Smooth muscle cell (in vitro differentiated cells): ENCODE data around the gene GABBR2. TPM values are rescaled to one million over a fixed set of nuclear protein-coding genes. Genes with fewer than 3 reads are reported as not detected.

ENCODE experiments used
- DNase-seq: peaks from one replicate; lab custom pipeline; 2025; ENCODE audit not compliant: unreplicated experiment; lab: John Stamatoyannopoulos, UW
- H2AFZ ChIP-seq: fragments of 200-600 bp; sonication (generic); 2 replicates; pipeline ENCODE4 v1.6.0; 2016; ENCODE audit warnings: antibody characterized with exemption, low read depth, mild to moderate bottlenecking
- H3F3A ChIP-seq: fragments of 200-600 bp; sonication (generic); 2 replicates; pipeline ENCODE4 v1.6.0; 2017; ENCODE audit warnings: antibody characterized with exemption, low read depth
- H3K27ac ChIP-seq: fragments of 200-600 bp; sonication (generic); 2 replicates; pipeline ENCODE4 v1.5.1; 2016; ENCODE audit warnings: low read depth, mild to moderate bottlenecking
- H3K27me3 ChIP-seq: fragments of 200-600 bp; sonication (generic); 2 replicates; pipeline ENCODE4 v1.6.1; 2016; ENCODE audit warnings: low read depth, mild to moderate bottlenecking
- H3K36me3 ChIP-seq: fragments of 200-600 bp; sonication (generic); 2 replicates; pipeline ENCODE4 v1.5.1; 2016; ENCODE audit warnings: low read depth
- H3K4me1 ChIP-seq: fragments of 200-600 bp; sonication (generic); 2 replicates; pipeline ENCODE4 v1.5.1; 2016; ENCODE audit warnings: low read depth
- H3K4me2 ChIP-seq: fragments of 200-600 bp; sonication (generic); 2 replicates; pipeline ENCODE4 v1.6.0; 2016; ENCODE audit warnings: mild to moderate bottlenecking
- H3K4me3 ChIP-seq: fragments of 200-600 bp; sonication (generic); 2 replicates; pipeline ENCODE4 v1.5.1; 2016; ENCODE audit warnings: mild to moderate bottlenecking
- H3K79me2 ChIP-seq: fragments of 200-600 bp; sonication (generic); 2 replicates; pipeline ENCODE4 v1.6.0; 2016; ENCODE audit warnings: low read depth, mild to moderate bottlenecking
- H3K9ac ChIP-seq: fragments of 200-600 bp; sonication (generic); 2 replicates; pipeline ENCODE4 v1.6.0; 2016; ENCODE audit warnings: low read depth
- H3K9me3 ChIP-seq: fragments of 200-600 bp; sonication (generic); replicated peaks from 2 replicates; pipeline ENCODE4 v1.5.1; 2016; ENCODE audit warnings: low read depth
- H4K20me1 ChIP-seq: fragments of 200-600 bp; sonication (generic); 2 replicates; pipeline ENCODE4 v1.6.0; 2016; ENCODE audit warnings: low read depth
- WGBS: methylation state at CpG from one replicate; pipeline ENCODE4 v1.1.7; 2016; ENCODE audit warnings: low lambda C conversion rate; 5-methylcytosine and 5-hydroxymethylcytosine counted together
- polyA plus RNA-seq: library from polyadenylated mRNA; unstranded; fragments of >200 nt; fragmentation: Nextera tagmentation; extraction: Ambion mirVana; gene quantifications from 2 replicates; pipeline ENCODE4 v1.2.1, GENCODE V29; 2016
- total RNA-seq: library from RNA; depleted of rRNA; stranded (reverse); fragments of >200 nt; gene quantifications from 2 replicates; pipeline ENCODE4 v1.2.3, GENCODE V29; 2014
- TF ChIP-seq, protein P1 (sequence below): fragments of 200-600 bp; sonication (generic); IDR thresholded peaks from 2 replicates; pipeline ENCODE4 v1.5.1; 2017; ENCODE audit warnings: borderline replicate concordance, mild to moderate bottlenecking, antibody characterized with exemption; ENCODE audit not compliant: insufficient read depth, poor library complexity, severe bottlenecking

GABBR2 gene
- total and polyA plus RNA-seq, 2 experiments from 2014 or later, result 0.25 TPM; not detected in 1

GRCh38 chr9:98732091-98732490 lies 23.4 kb upstream of the GABBR2 start:
- TF ChIP-seq, protein P1, sequence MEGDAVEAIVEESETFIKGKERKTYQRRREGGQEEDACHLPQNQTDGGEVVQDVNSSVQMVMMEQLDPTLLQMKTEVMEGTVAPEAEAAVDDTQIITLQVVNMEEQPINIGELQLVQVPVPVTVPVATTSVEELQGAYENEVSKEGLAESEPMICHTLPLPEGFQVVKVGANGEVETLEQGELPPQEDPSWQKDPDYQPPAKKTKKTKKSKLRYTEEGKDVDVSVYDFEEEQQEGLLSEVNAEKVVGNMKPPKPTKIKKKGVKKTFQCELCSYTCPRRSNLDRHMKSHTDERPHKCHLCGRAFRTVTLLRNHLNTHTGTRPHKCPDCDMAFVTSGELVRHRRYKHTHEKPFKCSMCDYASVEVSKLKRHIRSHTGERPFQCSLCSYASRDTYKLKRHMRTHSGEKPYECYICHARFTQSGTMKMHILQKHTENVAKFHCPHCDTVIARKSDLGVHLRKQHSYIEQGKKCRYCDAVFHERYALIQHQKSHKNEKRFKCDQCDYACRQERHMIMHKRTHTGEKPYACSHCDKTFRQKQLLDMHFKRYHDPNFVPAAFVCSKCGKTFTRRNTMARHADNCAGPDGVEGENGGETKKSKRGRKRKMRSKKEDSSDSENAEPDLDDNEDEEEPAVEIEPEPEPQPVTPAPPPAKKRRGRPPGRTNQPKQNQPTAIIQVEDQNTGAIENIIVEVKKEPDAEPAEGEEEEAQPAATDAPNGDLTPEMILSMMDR, result no peak
- Histone ChIP-seq H3K4me2 (no peak overlapping the region), H3K27ac (no peak overlapping the region), H3K36me3 (no peaks in the 10 kb centered on the region), H3F3A (no peaks in the 10 kb centered on the region), H3K27me3 (no peaks in the 10 kb centered on the region), H3K9me3 (no peaks in the 10 kb centered on the region), H3K4me1 (no peaks in the 10 kb centered on the region), H3K4me3 (no peak overlapping the region), H4K20me1 (no peaks in the 10 kb centered on the region), H2AFZ (no peak overlapping the region), H3K9ac (no peak overlapping the region), H3K79me2 (no peaks in the 10 kb centered on the region)
- DNase-seq, result no peak
- WGBS, result 90% methylated on average over 10 of the region's 10 CpGs

DNA sequence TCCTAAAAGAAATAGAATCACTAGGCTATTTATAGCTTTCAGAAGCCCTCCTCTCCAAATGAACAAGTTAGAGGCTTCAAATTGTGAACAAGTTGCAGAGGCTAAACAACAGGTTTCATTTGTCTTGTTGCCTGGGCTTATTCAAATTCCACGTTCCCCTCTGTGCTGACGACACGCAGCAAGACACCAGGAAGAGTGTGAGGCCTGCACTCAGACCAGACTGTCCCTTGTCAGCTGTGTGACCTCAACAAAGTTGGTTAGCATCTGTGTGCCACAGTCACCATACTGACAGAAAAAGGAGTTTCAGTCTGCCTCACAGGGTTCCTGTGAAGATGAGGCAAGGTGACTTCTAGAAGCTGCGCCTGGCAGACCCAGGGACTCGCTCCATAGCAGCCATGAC lies 22.1 kb upstream of the GABBR2 start:
- no peaks in the 10 kb centered on the region for H3K4me1 ChIP-seq
- H3K4me3 ChIP-seq, result no peak overlapping the region
- no peak overlapping the region for H3K4me2 ChIP-seq
- H3K27me3 ChIP-seq, result no peaks in the 10 kb centered on the region
- H3K9me3 ChIP-seq, result no peaks in the 10 kb centered on the region
- no peaks in the 10 kb centered on the region for H3F3A ChIP-seq
- no peak for DNase-seq
- TF ChIP-seq, protein P1, result no peak
- WGBS, result 95% methylated on average over 5 of the region's 5 CpGs
- no peak overlapping the region for H3K27ac ChIP-seq
- H2AFZ ChIP-seq, result no peak overlapping the region
- no peaks in the 10 kb centered on the region for H3K36me3 ChIP-seq
- H3K9ac ChIP-seq, result no peak overlapping the region
- H4K20me1 ChIP-seq, result no peaks in the 10 kb centered on the region
- no peaks in the 10 kb centered on the region for H3K79me2 ChIP-seq

GRCh38 chr9:98728500-98728899 lies 19.8 kb upstream of the GABBR2 start:
- TF ChIP-seq, protein P1, result no peak
- H3K9me3 ChIP-seq, result no peaks in the 10 kb centered on the region
- no peak overlapping the region for H3K4me3 ChIP-seq
- no peak overlapping the region for H3K4me2 ChIP-seq
- no peak overlapping the region for H3K27ac ChIP-seq
- H3K79me2 ChIP-seq, result no peaks in the 10 kb centered on the region
- no peak overlapping the region for H3K9ac ChIP-seq
- no peaks in the 10 kb centered on the region for H3F3A ChIP-seq
- no peaks in the 10 kb centered on the region for H3K4me1 ChIP-seq
- H4K20me1 ChIP-seq, result no peaks in the 10 kb centered on the region
- H2AFZ ChIP-seq, result no peak overlapping the region
- DNase-seq, result no peak
- peaks cover 20% of the 10 kb centered on the region for H3K27me3 ChIP-seq
- WGBS, result 92% methylated on average over 11 of the region's 11 CpGs
- H3K36me3 ChIP-seq, result no peaks in the 10 kb centered on the region

GRCh38 chr9:98727428-98727827 lies 18.7 kb upstream of the GABBR2 start:
- 76% methylated on average over 7 of the region's 7 CpGs for WGBS
- no peaks in the 10 kb centered on the region for H3K4me1 ChIP-seq
- H3K9me3 ChIP-seq, result no peaks in the 10 kb centered on the region

More at GRCh38 chr9:98727428-98727827, 18.7 kb upstream of the GABBR2 start:
- Histone ChIP-seq H3K27me3 (peaks cover 28% of the 10 kb centered on the region), H3K4me3 (no peak overlapping the region), H3K9ac (no peak overlapping the region), H3F3A (no peaks in the 10 kb centered on the region), H3K36me3 (no peaks in the 10 kb centered on the region), H2AFZ (no peak overlapping the region), H4K20me1 (no peaks in the 10 kb centered on the region), H3K27ac (no peak overlapping the region), H3K79me2 (no peaks in the 10 kb centered on the region), H3K4me2 (no peak overlapping the region)
- TF ChIP-seq, protein P1, result no peak
- no peak for DNase-seq
